ENCODE data around the gene SEC14L2. TPM values are rescaled to one million over a fixed set of nuclear protein-coding genes. Genes with fewer than 3 reads are reported as not detected.

Gene SEC14L2
- total RNA-seq: 13.2 and 13.7 TPM in 2 replicates
- long read RNA-seq, full-length matches to known transcripts: 4 of 12 reads
- long read RNA-seq, partial matches to known transcripts: 1 of 12 reads
- long read RNA-seq, other reads (novel, unspliced or antisense): 7 of 12 reads

- Mint-ChIP-seq H3K4me3 (ENCODE audit: low read depth) (peak within 1 kb of the TSS; percentile 84), H3K9me3 (ENCODE audit: low read depth) (no peaks in the 10 kb centered on the region), H3K27me3 (peaks cover 30% of the 10 kb centered on the region), H3K36me3 (ENCODE audit: insufficient read depth) (no peaks in the 10 kb centered on the region), H3K4me1 (ENCODE audit: low read depth) (peaks cover 13% of the 10 kb centered on the region), H3K27ac (no peak within 1 kb of the TSS)
- no peak for TF ChIP-seq CTCF (IDR thresholded peaks at IDR 0.05; ENCODE audit: unreplicated experiment)
- DNase-seq (ENCODE audit: low spot score, unreplicated experiment): peak; percentile 38
Measured at GRCh38 chr22:30396871-30397655, at the start of gene SEC14L2. SEC14L2 (plus strand) TSS chr22:30397018; CDS start chr22:30397117, 99 bp downstream.

- no peaks in the 10 kb centered on the region for H3K9me3 Mint-ChIP-seq (ENCODE audit: low read depth)
- no peak overlapping the region for H3K27ac Mint-ChIP-seq
- H3K27me3 Mint-ChIP-seq: no peaks in the 10 kb centered on the region
- H3K4me1 Mint-ChIP-seq (ENCODE audit: low read depth): no peaks in the 10 kb centered on the region
- peaks cover 28% of the 10 kb centered on the region for H3K36me3 Mint-ChIP-seq (ENCODE audit: insufficient read depth)
- no peak overlapping the region for H3K4me3 Mint-ChIP-seq (ENCODE audit: low read depth)
- DNase-seq (ENCODE audit: low spot score, unreplicated experiment): no peak
- TF ChIP-seq CTCF (IDR thresholded peaks at IDR 0.05; ENCODE audit: unreplicated experiment): no peak
Measured at GRCh38 chr22:30347255-30347892, 49.4 kb upstream of the SEC14L2 start.

GRCh38 chr22:30348404-30348803 lies 48.4 kb upstream of the SEC14L2 start:
- peaks cover 23% of the 10 kb centered on the region for H3K36me3 Mint-ChIP-seq (ENCODE audit: insufficient read depth)

GRCh38 chr22:30348809-30349208 lies 48.0 kb upstream of the SEC14L2 start:
- TF ChIP-seq CTCF (IDR thresholded peaks at IDR 0.05; ENCODE audit: unreplicated experiment): no peak
- Mint-ChIP-seq H3K36me3 (ENCODE audit: insufficient read depth) (peaks cover 22% of the 10 kb centered on the region), H3K9me3 (ENCODE audit: low read depth) (no peaks in the 10 kb centered on the region), H3K4me1 (ENCODE audit: low read depth) (no peaks in the 10 kb centered on the region), H3K27me3 (no peaks in the 10 kb centered on the region), H3K27ac (peak overlapping the region; percentile 27), H3K4me3 (ENCODE audit: low read depth) (no peak overlapping the region)
- DNase-seq (ENCODE audit: low spot score, unreplicated experiment): no peak

More at GRCh38 chr22:30348404-30348803, 48.4 kb upstream of the SEC14L2 start:
- no peak for TF ChIP-seq CTCF (IDR thresholded peaks at IDR 0.05; ENCODE audit: unreplicated experiment)
- Mint-ChIP-seq H3K27me3 (no peaks in the 10 kb centered on the region), H3K9me3 (ENCODE audit: low read depth) (no peaks in the 10 kb centered on the region), H3K4me1 (ENCODE audit: low read depth) (no peaks in the 10 kb centered on the region), H3K27ac (peak overlapping the region; percentile 27), H3K4me3 (ENCODE audit: low read depth) (no peak overlapping the region)
- DNase-seq (ENCODE audit: low spot score, unreplicated experiment): no peak

GRCh38 chr22:30351226-30351625 lies 45.6 kb upstream of the SEC14L2 start:
- Mint-ChIP-seq H3K9me3 (ENCODE audit: low read depth) (no peaks in the 10 kb centered on the region), H3K36me3 (ENCODE audit: insufficient read depth) (peaks cover 21% of the 10 kb centered on the region), H3K4me1 (ENCODE audit: low read depth) (peaks cover 17% of the 10 kb centered on the region), H3K27ac (no peak overlapping the region), H3K4me3 (ENCODE audit: low read depth) (no peak overlapping the region), H3K27me3 (no peaks in the 10 kb centered on the region)
- DNase-seq (ENCODE audit: low spot score, unreplicated experiment): no peak
- TF ChIP-seq CTCF (IDR thresholded peaks at IDR 0.05; ENCODE audit: unreplicated experiment): no peak

Measured in progenitor cell of endocrine pancreas (in vitro differentiated cells).